GM19397 (cell line): ENCODE data around the gene SSBP1.
"Not testable (repeated sequence)": the region's sequence is repeated elsewhere in the genome, so short reads cannot be mapped to it uniquely, and the experiment has no call there.

Source experiments
- ATAC-seq: cut with Tn5 transposase; IDR thresholded peaks from one replicate; pipeline ENCODE4 v1.9.1; 2021; ENCODE audit warnings: mild to moderate bottlenecking, moderate library complexity; ENCODE audit not compliant: unreplicated experiment

SSBP1 gene

GRCh38 chr7:141737836-141738591, at the start of gene SSBP1:
Gene SSBP1 (plus strand): TSS chr7:141738358. CDS start chr7:141739167, 809 bp downstream.
- ATAC-seq, result peak; percentile 94

GRCh38 chr7:141689072-141689825, 48.9 kb upstream of the SSBP1 start:
- not testable (repeated sequence) for ATAC-seq

GRCh38 chr7:141691540-141691939, 46.6 kb upstream of the SSBP1 start:
- ATAC-seq, result no peak

- ATAC-seq, result no peak
These were observed 46.2 kb upstream of the SSBP1 start for GRCh38 chr7:141691961-141692360.

- no peak for ATAC-seq
These were observed 45.1 kb upstream of the SSBP1 start for GRCh38 chr7:141693082-141693481.

- ATAC-seq, result peak; percentile 39
These were observed 42.3 kb upstream of the SSBP1 start for GRCh38 chr7:141695803-141696289.

GRCh38 chr7:141696348-141696747, 41.8 kb upstream of the SSBP1 start:
- ATAC-seq, result no peak

- no peak for ATAC-seq
These were observed 40.8 kb upstream of the SSBP1 start for GRCh38 chr7:141697211-141697871.

- no peak for ATAC-seq
These were observed 39.7 kb upstream of the SSBP1 start for GRCh38 chr7:141698247-141699015.

- no peak for ATAC-seq
These were observed 38.3 kb upstream of the SSBP1 start for GRCh38 chr7:141699860-141700259.

GRCh38 chr7:141700296-141700847, 37.8 kb upstream of the SSBP1 start:
- no peak for ATAC-seq

GRCh38 chr7:141700848-141701371, 37.2 kb upstream of the SSBP1 start:
- ATAC-seq, result no peak

GRCh38 chr7:141701489-141702046, 36.6 kb upstream of the SSBP1 start:
- ATAC-seq, result peak; percentile 83

- peak; percentile 87 for ATAC-seq
These were observed 36.1 kb upstream of the SSBP1 start, which contains the start of gene DENND11 for GRCh38 chr7:141702047-141702567. Gene DENND11 (minus strand): TSS chr7:141702166. CDS start chr7:141702153, 13 bp downstream.

- no peak for ATAC-seq
These were observed 35.3 kb upstream of the SSBP1 start for GRCh38 chr7:141702892-141703291.

- ATAC-seq, result no peak
These were observed 34.0 kb upstream of the SSBP1 start for GRCh38 chr7:141704112-141704511.

- no peak for ATAC-seq
These were observed 33.4 kb upstream of the SSBP1 start for GRCh38 chr7:141704741-141705140.

- ATAC-seq, result no peak
These were observed 31.7 kb upstream of the SSBP1 start for GRCh38 chr7:141706239-141707064.

- ATAC-seq, result no peak
These were observed 29.8 kb upstream of the SSBP1 start, which contains the start of gene WEE2 for GRCh38 chr7:141708351-141708750. Gene WEE2 (plus strand): TSS chr7:141708353. CDS start chr7:141708759, 406 bp downstream.
